HepG2 (cell line): ENCODE data around the gene METRNL. TPM values are rescaled to one million over a fixed set of nuclear protein-coding genes. Genes with fewer than 3 reads are reported as not detected.

ENCODE experiments used
- ATAC-seq: fragments of 200-7000 bp; cut with Tn5 transposase; 3 replicates; pipeline ENCODE4 v1.9.1; 2020; ENCODE audit warnings: mild to moderate bottlenecking, moderate library complexity
- BruUV-seq: library from RNA; stranded (reverse); fragments of 400-500 nt; replicated peaks from 2 replicates; lab custom pipeline; 2021; lab: Mats Ljungman, UMichigan
- CTCF ChIA-PET: fragments of 300-600 bp; formaldehyde crosslinking; extraction: SDS; loops from one replicate; lab custom pipeline; 2021; ENCODE audit warnings: low total read pairs, inconsistent platforms, low intra/inter-chr PET ratio; lab: Yijun Ruan, JAX
- POLR2A ChIA-PET: fragments of 350-600 bp; sonication (Branson Sonifier 250); formaldehyde crosslinking; loops from one replicate; lab custom pipeline; 2020; ENCODE audit warnings: antibody characterized with exemption, inconsistent platforms; lab: Yijun Ruan, JAX
- DNase-seq: peaks from one replicate; pipeline ENCODE4 v3.0.0-alpha.2; 2015; ENCODE audit warnings: low spot score
- FAIRE-seq: peaks from 3 replicates; lab custom pipeline; 2011; peaks lifted over from hg19 to GRCh38; lab: Jason Lieb, UNC
- H2AFZ ChIP-seq: one replicate; pipeline ENCODE4 v1.6.1; 2011; ENCODE audit warnings: low read length, inconsistent platforms
- H3K27ac ChIP-seq: fragments of 300-600 bp; 3 replicates; pipeline ENCODE4 v1.8.0; 2011; ENCODE audit warnings: mixed run types, mild to moderate bottlenecking, mixed read lengths, low read length, inconsistent platforms; ENCODE audit not compliant: insufficient read depth; ENCODE audit errors: extremely low read length
- H3K27me3 ChIP-seq, 2 experiments: fragments of 200-600 bp in 1 of 2; 2 replicates in 1 of 2; 3 replicates in 1 of 2; pipeline versions ENCODE4 v1.6.0 to v1.8.0; 2011; ENCODE audit warnings: low read length in 2 of 2, mild to moderate bottlenecking in 2 of 2, moderate library complexity in 2 of 2, inconsistent platforms in 1 of 2; ENCODE audit not compliant: insufficient read depth in 2 of 2, control insufficient read depth in 1 of 2
- H3K36me3 ChIP-seq, 2 experiments: fragments of 200-600 bp in 1 of 2; replicated peaks in 1 of 2; 2 replicates in 1 of 2; 3 replicates in 1 of 2; pipeline versions ENCODE4 v1.5.1 to v1.8.0; 2011; ENCODE audit warnings: low read length in 2 of 2, inconsistent platforms in 1 of 2; ENCODE audit not compliant: insufficient read depth in 2 of 2, control insufficient read depth in 1 of 2
- H3K4me1 ChIP-seq: 2 replicates; pipeline ENCODE4 v1.5.1; 2012; ENCODE audit warnings: low read length, inconsistent platforms; ENCODE audit not compliant: insufficient read depth
- H3K4me2 ChIP-seq: 2 replicates; pipeline ENCODE4 v1.6.0; 2011; ENCODE audit warnings: low read depth, low read length, inconsistent platforms
- H3K4me3 ChIP-seq, 3 experiments: fragments of 200-600 bp in 1 of 3; sonication (generic), shearing (Covaris generic) in 1 of 3; replicated peaks in 1 of 3; 2 replicates each; pipeline ENCODE4 v1.5.1; 2011 to 2016; ENCODE audit warnings: low read length in 3 of 3, inconsistent platforms in 2 of 3, low read depth in 2 of 3, mild to moderate bottlenecking in 2 of 3, control low read depth in 1 of 3, mixed read lengths in 1 of 3; ENCODE audit not compliant: insufficient read depth in 1 of 3
- H3K79me2 ChIP-seq: one replicate; pipeline ENCODE4 v1.6.1; 2011; ENCODE audit warnings: low read length, inconsistent platforms; ENCODE audit not compliant: insufficient read depth
- H3K9ac ChIP-seq: 2 replicates; pipeline ENCODE4 v1.6.0; 2011; ENCODE audit warnings: mild to moderate bottlenecking, low read depth, low read length, inconsistent platforms; ENCODE audit not compliant: insufficient read depth
- H3K9me3 ChIP-seq: 2 replicates; pipeline ENCODE4 v1.5.1; 2012; ENCODE audit warnings: mild to moderate bottlenecking, low read length
- H4K20me1 ChIP-seq: 2 replicates; pipeline ENCODE4 v1.6.0; 2011; ENCODE audit warnings: inconsistent platforms, mild to moderate bottlenecking, low read length, moderate library complexity; ENCODE audit not compliant: insufficient read depth
- XBP1 ChIP-seq: sonication (generic); formaldehyde crosslinking; IDR thresholded peaks from 2 replicates; pipeline ENCODE4 v1.5.0; 2020; ENCODE audit warnings: missing genetic modification reagents
- ZNF687 ChIP-seq: sonication (generic); formaldehyde crosslinking; IDR thresholded peaks from 2 replicates; pipeline ENCODE4 v1.5.1; 2020; ENCODE audit warnings: mild to moderate bottlenecking, missing genetic modification reagents, moderate library complexity
- WGBS: methylation state at CpG from one replicate; pipeline ENCODE4 v1.1.6; 2017; ENCODE audit warnings: low lambda C conversion rate; 5-methylcytosine and 5-hydroxymethylcytosine counted together
- in situ Hi-C: cut with HindIII; loops from 2 replicates; pipeline ENCODE4 v1.10.0; 2017; ENCODE audit warnings: low pct_unique_long_range_greater_than_20kb; ENCODE audit not compliant: extremely low pct_ligation_motif_present
- intact Hi-C: fragments of 100-400 bp; cut with micrococcal nuclease; formaldehyde crosslinking; loops from one replicate; pipeline ENCODE4 v1.10.0; 2022; ENCODE audit not compliant: unreplicated experiment
- polyA plus RNA-seq, 8 experiments: library from polyadenylated mRNA; depleted of rRNA in 3 of 8; stranded (reverse) in 7 of 8; unstranded in 1 of 8; fragments of >200 nt; fragmentation: Illumina TruSeq in 4 of 8; extraction: Trizol in 4 of 8; gene quantifications; 2 replicates each; pipeline versions ENCODE4 v1.2.1 to v1.2.3, GENCODE V29; 2011 to 2016; ENCODE audit warnings: low read depth in 4 of 8, missing spikeins in 1 of 8, mixed read lengths in 1 of 8; ENCODE audit not compliant: insufficient read depth in 1 of 8
- total RNA-seq, 5 experiments: library from RNA; depleted of rRNA; stranded (reverse); fragments of >200 nt; fragmentation: Illumina TruSeq; extraction: Trizol; gene quantifications; 2 replicates each; pipeline ENCODE4 v1.2.3, GENCODE V29; 2016; ENCODE audit warnings: low read depth in 1 of 5

The METRNL gene
- total and polyA plus RNA-seq, 2 of the 13 experiments (the other 11 are each of a cell fraction or from before 2014, with no cell fraction given) = 0.66 to 0.84 TPM

GRCh38 chr17:83101805-83102480 is 22.5 kb downstream of the METRNL start:
- Histone ChIP-seq H4K20me1 (no peaks in the 10 kb centered on the region; the same call in 1 of the 2 replicates), H3K9ac (no peak overlapping the region), H3K4me3 (no peak overlapping the region; a peak in 1 of 6 replicates), H3K9me3 (no peaks in the 10 kb centered on the region), H2AFZ (no peak overlapping the region), H3K4me2 (peak overlapping the region; percentile 46), H3K36me3 (no peaks in the 10 kb centered on the region), H3K27me3 (peaks cover 33 to 78% of the 10 kb centered on the region in 2 experiments), H3K4me1 (peaks cover 23% of the 10 kb centered on the region), H3K79me2 (no peaks in the 10 kb centered on the region), H3K27ac (no peak overlapping the region)
- no peak for ATAC-seq
- CTCF ChIA-PET = no interaction called here
- no peak for FAIRE-seq
- no TSS peak for BruUV-seq
- intact Hi-C loops (no loop called here), in situ Hi-C loops (no loop called here)
- WGBS = 0% methylated on average over 4 of the region's 22 CpGs
- TF ChIP-seq XBP1 (CRISPR knock-in tag) = no peak
- peak; percentile 32 for TF ChIP-seq ZNF687
- POLR2A ChIA-PET = no interaction called here
- no peak for DNase-seq
